Activated T-cell treated with anti-CD3 and anti-CD28 coated beads, Interleukin-2, amount 50 U/mL, for 72 hours (primary cell): ENCODE results near the gene MGAT2. TPM values are rescaled to one million over a fixed set of nuclear protein-coding genes. Genes with fewer than 3 reads are reported as not detected.
A peak's percentile ranks its signal among the peaks of the same experiment; 100 is the strongest.
"Not testable (repeated sequence)": the region's sequence is repeated elsewhere in the genome, so short reads cannot be mapped to it uniquely, and the experiment has no call there.

Experiments
- ATAC-seq, 2 donors: fragments of 150-1000 bp; cut with Tn5 transposase; replicated peaks in 1 of 2; 2 replicates each; pipeline ENCODE4 v1.10.0; 2021; ENCODE audit warnings: moderate library complexity in 2 of 2, mild to moderate bottlenecking in 1 of 2
- DNase-seq, 2 donors: peaks; one replicate each; pipeline ENCODE4 v3.0.0; 2021 to 2022; ENCODE audit warnings: mixed read lengths in 1 of 2
- H3K27ac Mint-ChIP-seq: one replicate; pipeline ENCODE4 v1.8.0; 2022; ENCODE audit warnings: mild to moderate bottlenecking, moderate library complexity, mixed read lengths
- H3K27me3 Mint-ChIP-seq: one replicate; pipeline ENCODE4 v1.8.0; 2022; ENCODE audit warnings: low read depth, mixed read lengths
- H3K36me3 Mint-ChIP-seq, 2 donors: one replicate each; pipeline ENCODE4 v1.8.0; 2022; ENCODE audit warnings: mixed read lengths in 2 of 2, mild to moderate bottlenecking in 1 of 2; ENCODE audit not compliant: insufficient read depth in 2 of 2
- H3K4me1 Mint-ChIP-seq: one replicate; pipeline ENCODE4 v1.8.0; 2022; ENCODE audit warnings: low read depth, mixed read lengths
- H3K4me3 Mint-ChIP-seq, 2 donors: one replicate each; pipeline ENCODE4 v1.8.0; 2022; ENCODE audit warnings: mild to moderate bottlenecking in 2 of 2, mixed read lengths in 2 of 2, moderate library complexity in 2 of 2
- H3K9me3 Mint-ChIP-seq, 2 donors: one replicate each; pipeline ENCODE4 v1.8.0; 2022; ENCODE audit warnings: mixed read lengths in 2 of 2
- total RNA-seq, 2 donors: library from RNA; stranded (reverse); gene quantifications; one replicate each; pipeline ENCODE4 v1.2.3, GENCODE V29; 2022

Gene MGAT2
- total RNA-seq, 2 donors from 2014 or later = 41.6 to 52.7 TPM

DNA sequence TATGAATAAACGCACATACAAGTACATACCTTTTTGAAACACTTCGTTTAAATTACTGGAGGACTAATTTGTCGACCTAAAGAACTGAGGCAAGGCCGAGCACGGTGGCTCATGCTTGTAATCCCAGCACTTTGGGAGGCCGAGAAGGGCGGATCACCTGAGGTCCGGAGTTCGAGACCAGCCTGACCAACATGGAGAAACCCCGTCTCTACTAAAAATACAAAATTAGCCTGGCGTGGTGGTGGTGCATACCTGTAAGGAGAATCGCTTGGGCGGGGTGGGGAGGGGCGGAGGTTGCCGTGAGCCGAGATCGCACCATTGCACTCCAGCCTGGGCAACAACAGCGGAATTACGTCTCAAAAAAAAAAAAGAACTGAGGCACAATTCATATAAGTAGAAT lies 1.3 kb upstream of the MGAT2 start:
- DNase-seq, H3K9me3 Mint-ChIP-seq, H3K27me3 Mint-ChIP-seq, ATAC-seq: not testable (repeated sequence)
- Mint-ChIP-seq H3K4me1 (peaks cover 46% of the 10 kb centered on the region), H3K27ac (peak overlapping the region; percentile 99), H3K4me3 (peak overlapping the region; percentile 96 to 98), H3K36me3 (peaks cover 12 to 33% of the 10 kb centered on the region in 2 donors)

DNA sequence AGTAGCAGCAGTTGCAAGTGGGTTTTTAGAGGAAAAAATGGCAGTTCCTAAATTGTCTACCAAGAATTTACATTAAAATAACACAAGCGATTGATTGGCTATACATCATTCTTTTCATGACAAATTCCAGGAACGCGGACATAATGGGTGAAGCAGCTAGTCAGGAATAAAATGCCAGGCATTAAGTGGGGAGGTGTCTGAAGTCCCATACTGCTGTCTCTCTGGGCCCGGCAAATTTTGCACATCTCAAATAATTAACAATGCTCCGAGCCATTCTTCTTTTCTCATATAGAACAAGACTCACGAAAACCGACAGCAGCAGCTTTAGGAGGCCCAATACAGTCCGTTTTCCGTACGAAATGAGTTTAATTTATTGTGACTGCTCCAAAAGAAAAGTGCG lies 869 bp upstream of the MGAT2 start:
- H3K27ac Mint-ChIP-seq = peak overlapping the region; percentile 99
- peaks cover 12 to 33% of the 10 kb centered on the region in 2 donors for H3K36me3 Mint-ChIP-seq
- H3K4me3 Mint-ChIP-seq = peak overlapping the region; percentile 96 to 98
- peaks cover 49% of the 10 kb centered on the region for H3K4me1 Mint-ChIP-seq
- no peaks in the 10 kb centered on the region for H3K27me3 Mint-ChIP-seq
- H3K9me3 Mint-ChIP-seq = no peaks in the 10 kb centered on the region
- DNase-seq (no peak), ATAC-seq (no peak)

DNA sequence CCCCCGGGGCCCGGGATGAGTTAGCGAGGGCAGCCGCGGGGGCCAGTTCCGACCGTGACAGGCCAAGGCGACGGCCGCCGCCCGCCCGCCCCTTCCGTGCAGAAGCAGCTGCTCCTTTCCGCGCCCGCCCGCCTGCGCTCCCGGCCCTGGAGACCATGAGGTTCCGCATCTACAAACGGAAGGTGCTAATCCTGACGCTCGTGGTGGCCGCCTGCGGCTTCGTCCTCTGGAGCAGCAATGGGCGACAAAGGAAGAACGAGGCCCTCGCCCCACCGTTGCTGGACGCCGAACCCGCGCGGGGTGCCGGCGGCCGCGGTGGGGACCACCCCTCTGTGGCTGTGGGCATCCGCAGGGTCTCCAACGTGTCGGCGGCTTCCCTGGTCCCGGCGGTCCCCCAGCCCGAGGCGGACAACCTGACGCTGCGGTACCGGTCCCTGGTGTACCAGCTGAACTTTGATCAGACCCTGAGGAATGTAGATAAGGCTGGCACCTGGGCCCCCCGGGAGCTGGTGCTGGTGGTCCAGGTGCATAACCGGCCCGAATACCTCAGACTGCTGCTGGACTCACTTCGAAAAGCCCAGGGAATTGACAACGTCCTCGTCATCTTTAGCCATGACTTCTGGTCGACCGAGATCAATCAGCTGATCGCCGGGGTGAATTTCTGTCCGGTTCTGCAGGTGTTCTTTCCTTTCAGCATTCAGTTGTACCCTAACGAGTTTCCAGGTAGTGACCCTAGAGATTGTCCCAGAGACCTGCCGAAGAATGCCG lies 699 bp downstream of the MGAT2 start:
- Mint-ChIP-seq H3K4me1 (peaks cover 59% of the 10 kb centered on the region), H3K27ac (peak overlapping the region; percentile 95), H3K27me3 (no peaks in the 10 kb centered on the region), H3K36me3 (peaks cover 13 to 36% of the 10 kb centered on the region in 2 donors), H3K9me3 (no peaks in the 10 kb centered on the region), H3K4me3 (peak overlapping the region; percentile 96 to 98)
- DNase-seq (peak; percentile 64 to 69), ATAC-seq (peak in 1 of 2 donors; percentile 19)

DNA sequence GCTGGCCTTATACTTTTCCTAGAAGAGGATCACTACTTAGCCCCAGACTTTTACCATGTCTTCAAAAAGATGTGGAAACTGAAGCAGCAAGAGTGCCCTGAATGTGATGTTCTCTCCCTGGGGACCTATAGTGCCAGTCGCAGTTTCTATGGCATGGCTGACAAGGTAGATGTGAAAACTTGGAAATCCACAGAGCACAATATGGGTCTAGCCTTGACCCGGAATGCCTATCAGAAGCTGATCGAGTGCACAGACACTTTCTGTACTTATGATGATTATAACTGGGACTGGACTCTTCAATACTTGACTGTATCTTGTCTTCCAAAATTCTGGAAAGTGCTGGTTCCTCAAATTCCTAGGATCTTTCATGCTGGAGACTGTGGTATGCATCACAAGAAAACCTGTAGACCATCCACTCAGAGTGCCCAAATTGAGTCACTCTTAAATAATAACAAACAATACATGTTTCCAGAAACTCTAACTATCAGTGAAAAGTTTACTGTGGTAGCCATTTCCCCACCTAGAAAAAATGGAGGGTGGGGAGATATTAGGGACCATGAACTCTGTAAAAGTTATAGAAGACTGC lies 1.5 kb downstream of the MGAT2 start:
- ATAC-seq (no peak), DNase-seq (no peak)
- H3K4me3 Mint-ChIP-seq = peak overlapping the region; percentile 96 to 98
- H3K36me3 Mint-ChIP-seq = peaks cover 13 to 40% of the 10 kb centered on the region in 2 donors
- H3K27me3 Mint-ChIP-seq = no peaks in the 10 kb centered on the region
- peaks cover 62% of the 10 kb centered on the region for H3K4me1 Mint-ChIP-seq
- no peaks in the 10 kb centered on the region for H3K9me3 Mint-ChIP-seq
- peak overlapping the region; percentile 95 for H3K27ac Mint-ChIP-seq

DNA sequence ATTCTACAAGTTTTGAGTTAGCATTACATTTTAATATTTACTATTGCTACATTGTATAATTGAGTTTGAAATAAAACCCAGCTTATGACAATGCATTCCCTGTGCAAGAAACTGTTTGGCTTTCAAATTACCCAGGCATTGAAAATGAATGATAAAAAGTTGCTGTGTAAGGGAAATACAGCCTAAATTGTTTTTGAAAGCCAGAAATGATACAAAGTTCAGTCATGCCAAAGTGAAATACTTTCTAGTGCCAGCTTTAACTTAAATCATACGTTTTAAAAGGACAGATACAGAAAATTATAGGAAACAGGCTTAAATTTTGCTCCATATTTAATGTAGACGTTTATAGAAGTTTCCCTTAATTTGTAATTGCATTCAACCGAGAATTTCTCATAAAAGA lies 2.8 kb downstream of the MGAT2 start:
- Mint-ChIP-seq H3K4me1 (peaks cover 56% of the 10 kb centered on the region), H3K4me3 (peak overlapping the region; percentile 96 to 98), H3K27ac (peak overlapping the region; percentile 95), H3K36me3 (peaks cover 11 to 33% of the 10 kb centered on the region in 2 donors), H3K9me3 (no peaks in the 10 kb centered on the region), H3K27me3 (no peaks in the 10 kb centered on the region)
- DNase-seq (no peak), ATAC-seq (no peak)

DNA sequence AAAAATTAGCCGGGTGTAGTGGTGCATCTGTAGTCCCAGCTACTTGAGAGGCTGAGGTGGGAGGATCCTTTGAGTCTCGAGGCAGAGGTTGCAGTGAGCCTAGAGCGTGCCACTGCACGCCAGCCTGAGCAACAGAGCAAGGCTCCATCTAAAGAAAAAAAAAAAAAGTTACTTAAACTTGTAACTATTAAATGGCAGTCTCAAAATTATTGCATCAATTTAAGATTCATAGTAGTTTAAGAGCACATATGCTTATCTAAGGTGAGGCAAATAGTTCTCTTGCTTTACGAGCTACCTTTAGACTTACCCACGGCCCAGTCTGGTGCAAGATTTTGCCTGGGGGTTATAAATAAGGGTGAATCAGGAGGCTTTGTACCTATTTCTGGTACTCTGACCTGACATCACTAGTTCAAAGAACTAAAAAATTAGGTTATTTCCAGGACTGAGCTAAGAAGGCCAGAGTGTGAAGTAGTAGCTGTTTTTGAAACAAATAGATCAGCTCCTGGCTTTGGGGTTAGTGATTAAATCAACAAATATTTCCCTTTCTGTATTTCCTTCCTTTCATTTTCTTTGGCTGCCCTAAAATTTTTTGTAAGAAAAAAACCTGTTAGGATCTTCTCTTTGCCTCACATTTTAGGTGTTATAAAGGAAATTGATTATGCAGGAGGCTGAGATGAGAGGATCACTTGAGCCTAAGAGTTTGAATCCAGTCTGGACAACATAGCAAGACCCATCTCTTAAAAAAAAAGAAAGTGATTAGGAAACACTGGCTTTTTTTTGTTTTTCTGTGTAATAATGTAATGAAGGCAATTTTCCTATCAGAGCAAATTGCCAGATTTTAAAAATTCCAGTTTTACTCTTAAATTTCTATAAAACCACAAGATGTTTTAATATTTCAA lies 3.6 kb downstream of the MGAT2 start:
- Mint-ChIP-seq H3K36me3 (peaks cover 8 to 25% of the 10 kb centered on the region in 2 donors), H3K9me3 (no peaks in the 10 kb centered on the region), H3K4me3 (peak overlapping the region; percentile 96 to 98), H3K27ac (peak overlapping the region; percentile 95), H3K4me1 (peaks cover 54% of the 10 kb centered on the region), H3K27me3 (no peaks in the 10 kb centered on the region)
- DNase-seq (peak in 1 of 2 donors; percentile 16), ATAC-seq (peak in 1 of 2 donors; percentile 6)

DNA sequence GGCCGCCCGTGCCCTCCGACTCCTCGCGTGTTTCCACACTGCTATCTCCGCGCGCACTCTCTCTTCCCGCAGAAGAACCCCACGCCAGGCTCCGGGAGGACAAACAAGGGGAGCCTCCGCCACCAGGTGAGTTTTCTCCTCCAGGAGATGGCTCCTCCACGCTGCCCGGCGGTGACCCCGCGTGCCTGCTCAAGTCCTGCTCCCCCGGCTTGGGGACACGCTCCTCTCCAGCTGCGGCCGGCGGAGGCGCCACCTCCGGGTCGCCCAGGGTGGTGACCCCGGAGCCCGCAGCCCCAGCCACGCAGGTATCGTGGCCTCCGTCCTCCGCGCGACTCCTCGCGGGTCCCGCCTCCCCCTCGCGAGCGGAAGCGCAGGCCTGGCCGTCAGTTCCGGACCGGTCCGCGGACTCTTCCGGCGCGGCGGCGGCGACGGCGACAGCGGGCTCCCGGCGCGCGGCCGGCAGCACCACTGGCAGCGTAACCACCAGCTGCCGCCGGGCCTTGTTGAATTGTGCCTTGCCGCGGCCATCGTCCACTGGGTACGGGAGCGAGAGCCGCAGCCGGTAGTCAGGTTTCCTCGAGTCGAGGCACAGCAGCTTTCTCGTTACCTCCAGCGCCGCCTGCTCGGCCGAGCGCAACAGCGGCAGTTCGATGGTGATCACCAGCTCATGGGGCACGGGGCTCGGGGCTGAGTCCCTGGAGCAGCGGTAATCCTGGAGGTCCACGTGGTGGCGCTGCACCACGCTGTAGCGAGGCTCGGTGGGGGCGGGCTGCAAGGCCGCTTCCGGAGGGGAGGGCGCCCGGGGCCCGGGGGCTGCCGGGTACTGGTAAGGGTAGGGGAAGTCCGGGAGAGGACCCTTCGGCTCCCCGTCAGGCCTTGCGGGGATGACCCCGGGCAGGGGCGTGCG lies 13.3 kb downstream of the MGAT2 start:
- ATAC-seq = peak; percentile 86 to 88
- H3K9me3 Mint-ChIP-seq = no peaks in the 10 kb centered on the region
- H3K36me3 Mint-ChIP-seq = peaks cover 13 to 25% of the 10 kb centered on the region in 2 donors
- DNase-seq = peak; percentile 96
- peaks cover 65% of the 10 kb centered on the region for H3K4me1 Mint-ChIP-seq
- H3K27me3 Mint-ChIP-seq = no peaks in the 10 kb centered on the region
- H3K27ac Mint-ChIP-seq = peak overlapping the region; percentile 93
- peak overlapping the region; percentile 98 to 99 for H3K4me3 Mint-ChIP-seq

DNA sequence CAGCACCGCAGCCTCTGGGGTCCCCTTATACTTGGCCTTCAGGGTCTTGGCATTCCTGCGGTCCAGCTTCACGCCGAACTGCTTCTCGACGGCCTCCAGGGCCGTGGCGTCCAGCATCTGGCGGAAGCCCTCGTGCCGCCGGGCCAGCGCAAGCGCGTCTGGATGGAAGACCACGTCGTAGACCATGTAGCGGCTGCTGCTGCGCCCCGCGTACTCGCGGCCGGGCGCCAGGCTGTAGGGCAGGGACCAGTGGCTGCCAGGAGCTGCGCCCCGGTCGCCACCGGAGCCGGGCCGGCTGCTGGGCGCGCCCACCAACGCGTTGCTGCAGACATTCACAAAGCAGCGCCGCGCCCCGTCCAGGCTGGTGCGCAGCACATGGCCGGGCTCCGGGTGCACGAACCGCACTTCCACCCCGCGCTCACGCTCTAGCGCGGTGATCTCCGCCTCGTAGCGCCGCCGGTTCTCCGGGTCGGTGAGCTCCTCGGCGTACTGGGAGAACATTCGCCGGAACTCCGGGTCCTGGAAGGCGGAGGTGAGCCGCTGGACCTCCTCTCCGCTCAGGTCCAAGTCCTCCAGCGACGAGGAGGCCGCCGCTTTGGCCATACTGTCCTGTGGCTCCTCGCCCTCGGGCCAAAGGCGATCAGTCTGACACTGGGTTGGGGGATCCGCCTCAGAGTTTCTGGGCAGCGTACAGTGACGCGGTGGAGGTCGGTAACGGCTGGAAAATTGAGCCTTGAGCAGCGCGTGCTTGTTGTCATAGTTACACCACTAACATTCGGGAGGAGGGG lies 14.1 kb downstream of the MGAT2 start, which contains the start of gene DNAAF2:
DNAAF2 (minus strand) TSS at position 698 of the 788 bp plus-strand sequence; CDS start at position 603, 95 bp downstream.
- peaks cover 58% of the 10 kb centered on the region for H3K4me1 Mint-ChIP-seq

DNA sequence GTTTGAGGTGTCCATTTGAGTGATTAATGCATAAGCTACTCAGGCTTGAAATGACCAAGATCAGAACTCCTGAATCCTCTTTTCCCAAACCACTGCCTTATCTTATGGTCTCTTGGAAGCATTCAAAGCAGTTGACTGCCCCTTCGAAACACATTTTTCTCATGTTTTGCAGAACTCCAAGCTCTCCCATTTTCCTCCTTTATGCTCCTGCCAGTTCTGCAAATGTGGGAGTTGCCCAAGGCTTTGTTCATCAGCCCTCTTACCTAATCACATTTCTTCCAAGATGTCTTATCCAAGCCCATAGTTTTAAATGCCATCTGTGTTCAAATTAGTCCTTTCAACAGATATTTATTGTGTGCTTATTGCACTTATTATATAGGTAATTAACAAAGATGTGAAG lies 16.3 kb downstream of the MGAT2 start:
- Mint-ChIP-seq H3K27me3 (no peaks in the 10 kb centered on the region), H3K4me3 (peak overlapping the region; percentile 98 to 99), H3K9me3 (no peaks in the 10 kb centered on the region), H3K36me3 (peaks cover 11 to 27% of the 10 kb centered on the region in 2 donors), H3K4me1 (peaks cover 51% of the 10 kb centered on the region), H3K27ac (peak overlapping the region; percentile 84)
- no peak for DNase-seq
- no peak for ATAC-seq

More for the DNA sequence above, 14.1 kb downstream of the MGAT2 start, which contains the start of gene DNAAF2:
- ATAC-seq (peak; percentile 52 to 55), DNase-seq (peak; percentile 70 to 75)
- Mint-ChIP-seq H3K36me3 (peaks cover 13 to 30% of the 10 kb centered on the region in 2 donors), H3K9me3 (no peaks in the 10 kb centered on the region), H3K27ac (peak within 1 kb of the TSS; percentile 78), H3K4me3 (peak within 1 kb of the TSS; percentile 98 to 99), H3K27me3 (no peaks in the 10 kb centered on the region)

DNA sequence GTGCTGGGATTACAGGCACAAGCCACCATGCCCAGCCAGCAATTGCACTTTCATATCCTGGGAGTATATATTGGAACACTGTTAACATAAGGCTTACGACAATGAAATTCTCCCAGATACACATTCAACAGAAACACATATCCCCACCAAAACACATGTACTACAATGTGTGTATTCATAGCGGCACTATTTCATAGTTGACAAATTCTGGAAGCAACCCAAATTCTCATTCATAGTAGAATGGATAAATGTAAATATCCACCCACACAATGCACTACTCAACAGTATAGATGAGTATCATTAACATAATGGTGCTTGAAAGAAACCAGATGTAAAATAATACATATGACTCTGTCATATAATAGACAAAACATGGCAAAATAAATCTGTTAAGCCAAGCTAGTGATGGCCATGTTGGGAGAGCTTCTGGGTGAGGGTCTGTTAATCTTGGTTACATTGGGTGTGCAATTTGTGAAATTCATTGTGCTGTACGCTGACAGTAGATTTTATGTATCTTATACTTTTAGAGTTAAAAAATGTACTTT lies 17.0 kb downstream of the MGAT2 start:
- H3K9me3 Mint-ChIP-seq = no peaks in the 10 kb centered on the region
- no peaks in the 10 kb centered on the region for H3K27me3 Mint-ChIP-seq
- no peak for ATAC-seq
- H3K27ac Mint-ChIP-seq = peak overlapping the region; percentile 84
- peaks cover 52% of the 10 kb centered on the region for H3K4me1 Mint-ChIP-seq
- H3K36me3 Mint-ChIP-seq = peaks cover 11 to 27% of the 10 kb centered on the region in 2 donors
- H3K4me3 Mint-ChIP-seq = peak overlapping the region in 1 of 2 donors; percentile 98
- DNase-seq = no peak
